K562 (cell line): Measurements from ENCODE around the gene ULK2. TPM values are rescaled to one million over a fixed set of nuclear protein-coding genes. Genes with fewer than 3 reads are reported as not detected.

ENCODE experiments used
- ATAC-seq: fragments of 200-7000 bp; cut with Tn5 transposase; 3 replicates; pipeline ENCODE4 v1.9.1; 2020; ENCODE audit warnings: moderate library complexity
- BruUV-seq: library from RNA; stranded (reverse); fragments of 400-500 nt; replicated peaks from 2 replicates; lab custom pipeline; 2021; lab: Mats Ljungman, UMichigan
- CTCF ChIA-PET: fragments of 300-600 bp; formaldehyde crosslinking; extraction: SDS; loops from one replicate; lab custom pipeline; 2021; ENCODE audit warnings: low intra/inter-chr PET ratio; lab: Yijun Ruan, JAX
- POLR2A ChIA-PET: fragments of 300-600, 350-650 bp; sonication (Branson Sonifier 250); formaldehyde crosslinking; extraction: SDS; loops from one replicate; lab custom pipeline; 2021; ENCODE audit warnings: antibody characterized with exemption, inconsistent platforms; lab: Yijun Ruan, JAX
- DNase-seq, 4 experiments: peaks; one replicate each; pipeline versions ENCODE4 v3.0.0 to v3.0.0-alpha.2; 2011 to 2018; ENCODE audit warnings: low spot score in 3 of 4, mixed read lengths in 3 of 4; ENCODE audit errors: extremely low read depth in 1 of 4
- FAIRE-seq: peaks from 2 replicates; lab custom pipeline; 2011; peaks lifted over from hg19 to GRCh38; lab: Jason Lieb, UNC
- H2AFZ ChIP-seq: 2 replicates; pipeline ENCODE4 v1.6.0; 2011; ENCODE audit warnings: low read depth, low read length, control low read depth, inconsistent platforms
- H3K27ac ChIP-seq: fragments of 200-600 bp; 3 replicates; pipeline ENCODE4 v1.8.0; 2011; ENCODE audit warnings: low read depth, mild to moderate bottlenecking, control low read depth, inconsistent platforms, low read length, moderate library complexity, mixed read lengths; ENCODE audit errors: extremely low read depth
- H3K27me3 ChIP-seq, 2 experiments: fragments of 300-600 bp in 1 of 2; 2 replicates in 1 of 2; 3 replicates in 1 of 2; pipeline versions ENCODE4 v1.6.0 to v1.8.0; 2011; ENCODE audit warnings: inconsistent platforms in 2 of 2, low read length in 2 of 2, mild to moderate bottlenecking in 1 of 2, mixed read lengths in 1 of 2, moderate library complexity in 1 of 2; ENCODE audit not compliant: control insufficient read depth in 2 of 2, insufficient read depth in 2 of 2
- H3K36me3 ChIP-seq: fragments of 300-600 bp; 3 replicates; pipeline ENCODE4 v1.8.0; 2011; ENCODE audit warnings: mild to moderate bottlenecking, low read length, inconsistent platforms; ENCODE audit not compliant: control insufficient read depth, insufficient read depth
- H3K4me1 ChIP-seq, 2 experiments: fragments of 200-600 bp in 1 of 2; replicated peaks in 1 of 2; 2 replicates in 1 of 2; 3 replicates in 1 of 2; pipeline versions ENCODE4 v1.5.1 to v1.8.0; 2011; ENCODE audit warnings: inconsistent platforms in 2 of 2, low read length in 2 of 2, mild to moderate bottlenecking in 1 of 2, mixed read lengths in 1 of 2, moderate library complexity in 1 of 2; ENCODE audit not compliant: control insufficient read depth in 2 of 2, insufficient read depth in 2 of 2
- H3K4me2 ChIP-seq: 2 replicates; pipeline ENCODE4 v1.6.1; 2011; ENCODE audit warnings: low read length, control low read depth, inconsistent platforms, mixed read lengths; ENCODE audit not compliant: insufficient read depth
- H3K4me3 ChIP-seq: fragments of 200-600 bp; sonication (generic), shearing (Covaris generic); 2 replicates; pipeline ENCODE4 v1.5.1; 2016; ENCODE audit warnings: control low read depth, inconsistent platforms
- H3K79me2 ChIP-seq: fragments of 200-600 bp; 3 replicates; pipeline ENCODE4 v1.8.0; 2011; ENCODE audit warnings: low read length, inconsistent platforms; ENCODE audit not compliant: control insufficient read depth, insufficient read depth
- H3K9ac ChIP-seq, 2 experiments: 2 replicates each; pipeline versions ENCODE4 v1.6.0 to v1.6.1; 2011; ENCODE audit warnings: low read depth in 2 of 2, low read length in 2 of 2, control low read depth in 1 of 2, inconsistent platforms in 1 of 2, mild to moderate bottlenecking in 1 of 2, mixed read lengths in 1 of 2; ENCODE audit not compliant: insufficient read depth in 1 of 2
- H3K9me1 ChIP-seq: one replicate; pipeline ENCODE4 v1.6.0; 2011; ENCODE audit warnings: inconsistent platforms, mild to moderate bottlenecking, low read length, moderate library complexity; ENCODE audit not compliant: control insufficient read depth, insufficient read depth
- H3K9me3 ChIP-seq: replicated peaks from 2 replicates; pipeline ENCODE4 v1.5.1; 2011; ENCODE audit warnings: low read depth, low read length, inconsistent platforms; ENCODE audit not compliant: control insufficient read depth, insufficient read depth
- H4K20me1 ChIP-seq: replicated peaks from 2 replicates; pipeline ENCODE4 v1.6.1; 2011; ENCODE audit warnings: low read length, inconsistent platforms, mixed read lengths; ENCODE audit not compliant: control insufficient read depth, insufficient read depth
- BRD9 ChIP-seq: fragments of 450-650 bp; IDR thresholded peaks from 2 replicates; pipeline ENCODE4 v1.6.1; 2018; ENCODE audit warnings: low read depth; ENCODE audit not compliant: partially characterized antibody
- MECOM ChIP-seq: fragments of 250-450 bp; sonication (Bioruptor Pico); IDR thresholded peaks from 2 replicates; pipeline ENCODE4 v1.8.0; 2022; ENCODE audit warnings: inconsistent platforms
- SAFB ChIP-seq: fragments of 200-400 bp; formaldehyde crosslinking; IDR thresholded peaks from 2 replicates; pipeline ENCODE4 v1.6.1; 2017; ENCODE audit warnings: low read depth, low read length, borderline replicate concordance
- WGBS: fragments of 100-300 bp; shearing (Covaris generic); methylation state at CpG from one replicate; pipeline ENCODE4 v1.1.6; 2016; ENCODE audit warnings: low coverage, mixed read lengths; ENCODE audit not compliant: insufficient coverage; ENCODE audit errors: missing lambda C conversion rate; 5-methylcytosine and 5-hydroxymethylcytosine counted together
- in situ Hi-C: fragments of 300-500 bp; cut with MboI; formaldehyde crosslinking; loops from 4 replicates; pipeline ENCODE4 v1.15.0; 2018; ENCODE audit warnings: inconsistent platforms, mixed read lengths
- intact Hi-C: fragments of 100-400 bp; cut with micrococcal nuclease; formaldehyde crosslinking; loops from 2 replicates; pipeline ENCODE4 v1.14.2; 2022
- polyA plus RNA-seq, 8 experiments: library from polyadenylated mRNA; depleted of rRNA in 4 of 8; stranded (reverse) in 5 of 8; unstranded in 3 of 8; fragments of >200 nt; fragmentation: Nextera tagmentation in 2 of 8; fragmentation: Illumina TruSeq in 1 of 8; extraction: Ambion mirVana in 2 of 8; extraction: Trizol in 1 of 8; gene quantifications; 2 replicates each; pipeline versions ENCODE4 v1.2.1 to v1.2.3, GENCODE V29; 2011 to 2014; ENCODE audit warnings: inconsistent platforms in 1 of 8, missing spikeins in 1 of 8
- total RNA-seq, 7 experiments: library from RNA; depleted of rRNA in 6 of 7; stranded (reverse); fragments of >200 nt in 6 of 7; fragmentation: Illumina TruSeq in 2 of 7; extraction: Trizol in 2 of 7; gene quantifications; 2 replicates each; pipeline versions ENCODE4 v1.2.1 to v1.2.3, GENCODE V29; 2011 to 2021; ENCODE audit warnings: low replicate concordance in 1 of 7
- TF ChIP-seq, protein P1 (sequence below), 3 experiments: IDR thresholded peaks in 2 of 3; conservative IDR thresholded peaks in 1 of 3; 2 replicates each; pipeline ENCODE4 v1.5.1; 2011 to 2012; ENCODE audit warnings: low read length in 3 of 3, mild to moderate bottlenecking in 3 of 3, control low read depth in 2 of 3, improper control_type of control experiment in 1 of 3, inconsistent platforms in 1 of 3, low read depth in 1 of 3, mixed read lengths in 1 of 3, moderate library complexity in 1 of 3; ENCODE audit not compliant: insufficient read depth in 2 of 3

Gene ULK2
- total and polyA plus RNA-seq, 9 of the 15 experiments (the other 6 are each of a cell fraction or from before 2014, with no cell fraction given), result 0.01 to 0.18 (median 0.07) TPM; not detected in 5

DNA sequence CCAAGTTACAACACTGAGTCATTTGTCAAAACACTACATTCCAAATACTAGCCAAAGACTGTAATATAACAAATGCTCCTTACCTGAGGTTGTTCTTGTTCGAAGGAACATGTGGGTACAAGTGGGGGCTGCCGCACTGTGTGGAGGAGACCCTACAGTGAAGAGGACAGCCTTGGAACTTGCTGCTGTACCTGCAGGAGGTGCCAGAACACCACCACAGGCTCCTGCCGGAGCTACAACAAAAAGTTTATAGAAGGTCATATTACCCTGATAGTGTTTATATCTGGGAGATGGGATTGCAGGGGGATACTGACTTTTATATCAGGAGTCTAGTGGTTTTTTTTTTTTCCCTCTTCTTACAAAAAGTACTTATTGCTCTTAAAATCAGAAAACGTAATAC is 81.9 kb downstream of the ULK2 start:
- no peak overlapping the region for H3K9ac ChIP-seq
- intact Hi-C loops (no loop called here), in situ Hi-C loops (no loop called here)
- no peak overlapping the region for H3K27ac ChIP-seq
- DNase-seq (peak in 1 of 4 experiments; percentile 6), FAIRE-seq (no peak), ATAC-seq (no peak)
- BruUV-seq, result no TSS peak
- 5% methylated on average over 3 of the region's 4 CpGs for WGBS
- TF ChIP-seq BRD9 (no peak), MECOM (no peak), SAFB (no peak)
- TF ChIP-seq, protein P1, sequence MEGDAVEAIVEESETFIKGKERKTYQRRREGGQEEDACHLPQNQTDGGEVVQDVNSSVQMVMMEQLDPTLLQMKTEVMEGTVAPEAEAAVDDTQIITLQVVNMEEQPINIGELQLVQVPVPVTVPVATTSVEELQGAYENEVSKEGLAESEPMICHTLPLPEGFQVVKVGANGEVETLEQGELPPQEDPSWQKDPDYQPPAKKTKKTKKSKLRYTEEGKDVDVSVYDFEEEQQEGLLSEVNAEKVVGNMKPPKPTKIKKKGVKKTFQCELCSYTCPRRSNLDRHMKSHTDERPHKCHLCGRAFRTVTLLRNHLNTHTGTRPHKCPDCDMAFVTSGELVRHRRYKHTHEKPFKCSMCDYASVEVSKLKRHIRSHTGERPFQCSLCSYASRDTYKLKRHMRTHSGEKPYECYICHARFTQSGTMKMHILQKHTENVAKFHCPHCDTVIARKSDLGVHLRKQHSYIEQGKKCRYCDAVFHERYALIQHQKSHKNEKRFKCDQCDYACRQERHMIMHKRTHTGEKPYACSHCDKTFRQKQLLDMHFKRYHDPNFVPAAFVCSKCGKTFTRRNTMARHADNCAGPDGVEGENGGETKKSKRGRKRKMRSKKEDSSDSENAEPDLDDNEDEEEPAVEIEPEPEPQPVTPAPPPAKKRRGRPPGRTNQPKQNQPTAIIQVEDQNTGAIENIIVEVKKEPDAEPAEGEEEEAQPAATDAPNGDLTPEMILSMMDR (IDR thresholded peaks at IDR 0.05 in 2 of 3, conservative IDR thresholded peaks at IDR 0.05 in 1 of 3; ENCODE audit: insufficient read depth in 2 of 3, low read depth in 1 of 3, low read length in 3 of 3), result peak; percentile 26 to 32 (median 32); a peak in 2 of 6 replicates
- H3K9me1 ChIP-seq, result no peaks in the 10 kb centered on the region
- H3K79me2 ChIP-seq, result no peaks in the 10 kb centered on the region
- H3K4me3 ChIP-seq, result no peak overlapping the region
- no peaks in the 10 kb centered on the region for H3K4me1 ChIP-seq
- no peak overlapping the region for H2AFZ ChIP-seq
- no peaks in the 10 kb centered on the region for H3K36me3 ChIP-seq
- no peaks in the 10 kb centered on the region for H3K9me3 ChIP-seq
- H4K20me1 ChIP-seq, result no peaks in the 10 kb centered on the region
- no peak overlapping the region for H3K4me2 ChIP-seq
- CTCF ChIA-PET, result no interaction called here
- no peaks in the 10 kb centered on the region; a peak in 1 of 5 replicates for H3K27me3 ChIP-seq
- POLR2A ChIA-PET, result no interaction called here
